Right forelimb (tissue), 1 donor: Measurements from ENCODE around the gene ZNF853.
"Not testable (repeated sequence)": the region's sequence is repeated elsewhere in the genome, so short reads cannot be mapped to it uniquely, and the experiment has no call there.

ENCODE experiments used
- DNase-seq: peaks from one replicate; pipeline ENCODE4 v3.0.0-alpha.2; 2018

Gene ZNF853

DNA sequence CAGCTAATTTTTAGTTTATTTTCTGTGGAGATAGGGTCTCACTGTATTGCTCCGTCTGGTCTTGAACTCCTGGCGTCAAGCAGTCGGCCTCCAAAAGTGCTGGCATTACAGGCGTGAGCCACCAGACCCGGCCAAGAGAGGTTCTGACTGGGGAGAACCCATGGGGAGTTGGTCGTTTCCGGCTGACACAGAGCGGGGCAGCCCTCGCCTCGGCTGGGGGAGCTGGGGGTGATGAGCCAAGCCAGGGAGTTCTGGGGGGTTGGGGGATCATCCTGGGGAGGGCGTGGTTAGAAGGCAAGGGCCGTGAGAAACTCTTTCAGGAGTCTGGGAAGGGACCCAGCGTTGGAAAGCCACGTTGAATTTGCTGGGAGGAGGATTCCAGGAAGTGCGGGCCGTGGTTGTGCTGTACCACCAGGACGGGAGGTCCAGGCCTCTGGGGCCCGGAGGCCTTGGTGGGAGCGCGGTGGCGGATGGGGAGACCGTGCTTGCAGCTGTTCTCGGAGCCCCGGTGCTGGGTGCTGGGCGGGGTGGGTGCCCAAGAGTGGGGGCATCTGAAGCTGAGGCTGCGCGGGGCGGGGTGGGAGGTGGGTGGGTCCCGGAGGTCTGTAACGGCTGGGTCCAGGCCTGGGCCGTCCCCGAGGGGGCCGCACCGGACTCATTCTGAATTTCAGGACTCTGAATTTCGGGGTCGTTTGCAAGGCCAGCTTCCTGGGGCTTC, 8.4 kb upstream of the ZNF853 start:
- DNase-seq = no peak

GRCh38 chr7:6607651-6608051, 7.8 kb upstream of the ZNF853 start:
- DNase-seq = no peak

- no peak for DNase-seq
Measured at GRCh38 chr7:6608081-6608480, 7.3 kb upstream of the ZNF853 start.

DNA sequence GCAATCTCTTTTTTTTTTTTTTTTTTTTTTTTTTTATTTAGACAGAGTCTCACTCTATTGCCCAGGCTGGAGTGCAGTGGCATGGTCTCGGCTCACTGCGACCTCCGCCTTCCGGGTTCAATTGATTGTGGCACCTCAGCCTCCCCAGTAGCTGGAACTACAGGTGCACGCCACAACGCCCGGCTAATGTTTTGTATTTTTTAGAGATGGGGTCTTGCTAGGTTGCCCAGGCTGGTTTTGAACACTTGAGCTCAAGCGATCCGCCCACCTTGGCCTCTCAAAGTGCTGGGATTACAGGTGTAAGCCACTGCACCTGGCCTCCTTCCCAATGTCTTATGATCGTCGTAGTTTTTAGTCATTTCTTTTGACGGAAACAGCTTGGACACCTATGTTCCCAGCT, 6.6 kb upstream of the ZNF853 start:
- no peak for DNase-seq

DNA sequence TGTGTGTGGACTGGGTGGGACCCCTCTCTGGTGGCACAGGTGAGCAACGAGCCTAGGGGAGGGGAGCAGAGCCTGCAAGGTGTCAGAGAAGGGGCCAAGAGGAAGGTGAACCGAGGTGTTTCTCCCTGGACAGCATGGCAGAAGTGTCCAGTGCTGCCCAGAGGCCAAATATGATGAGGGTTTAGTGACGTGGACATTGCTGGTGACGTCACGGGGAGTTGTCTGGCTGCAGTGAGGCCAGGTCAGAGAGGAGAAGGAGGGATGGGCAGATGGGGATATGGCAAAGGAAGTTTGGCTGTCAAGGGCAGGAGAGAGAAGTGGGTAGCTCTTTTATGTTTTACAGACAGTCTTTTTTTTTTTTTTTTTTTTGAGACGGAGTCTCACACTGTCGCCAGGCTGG, 2.6 kb upstream of the ZNF853 start:
- no peak for DNase-seq

- DNase-seq = no peak
Measured at GRCh38 chr7:6613706-6614105, 1.7 kb upstream of the ZNF853 start.

GRCh38 chr7:6615723-6616555, 529 bp downstream of the ZNF853 start:
- no peak for DNase-seq

GRCh38 chr7:6616854-6617643, 1.6 kb downstream of the ZNF853 start:
- DNase-seq = no peak

GRCh38 chr7:6618621-6619020, 3.2 kb downstream of the ZNF853 start:
- no peak for DNase-seq

DNA sequence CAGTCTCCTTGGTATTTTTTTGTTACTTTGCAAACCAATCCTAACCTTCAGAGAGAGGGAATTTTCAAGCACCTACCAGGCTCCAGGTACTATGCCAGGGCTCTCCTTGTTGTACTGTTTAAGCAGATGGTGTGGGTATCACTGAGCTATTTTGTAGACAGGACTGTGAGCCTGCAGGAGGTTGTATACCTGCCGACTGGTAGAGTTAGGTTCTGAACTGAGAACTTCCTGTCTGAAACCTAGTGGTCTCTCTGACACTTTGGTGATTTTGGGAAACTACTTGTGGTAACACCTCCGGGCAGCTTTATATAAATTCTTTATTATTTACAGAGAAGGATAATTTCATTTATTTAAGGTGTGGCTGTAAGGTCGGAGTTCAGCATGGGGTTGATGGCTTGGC, 4.6 kb downstream of the ZNF853 start:
- DNase-seq = no peak

DNA sequence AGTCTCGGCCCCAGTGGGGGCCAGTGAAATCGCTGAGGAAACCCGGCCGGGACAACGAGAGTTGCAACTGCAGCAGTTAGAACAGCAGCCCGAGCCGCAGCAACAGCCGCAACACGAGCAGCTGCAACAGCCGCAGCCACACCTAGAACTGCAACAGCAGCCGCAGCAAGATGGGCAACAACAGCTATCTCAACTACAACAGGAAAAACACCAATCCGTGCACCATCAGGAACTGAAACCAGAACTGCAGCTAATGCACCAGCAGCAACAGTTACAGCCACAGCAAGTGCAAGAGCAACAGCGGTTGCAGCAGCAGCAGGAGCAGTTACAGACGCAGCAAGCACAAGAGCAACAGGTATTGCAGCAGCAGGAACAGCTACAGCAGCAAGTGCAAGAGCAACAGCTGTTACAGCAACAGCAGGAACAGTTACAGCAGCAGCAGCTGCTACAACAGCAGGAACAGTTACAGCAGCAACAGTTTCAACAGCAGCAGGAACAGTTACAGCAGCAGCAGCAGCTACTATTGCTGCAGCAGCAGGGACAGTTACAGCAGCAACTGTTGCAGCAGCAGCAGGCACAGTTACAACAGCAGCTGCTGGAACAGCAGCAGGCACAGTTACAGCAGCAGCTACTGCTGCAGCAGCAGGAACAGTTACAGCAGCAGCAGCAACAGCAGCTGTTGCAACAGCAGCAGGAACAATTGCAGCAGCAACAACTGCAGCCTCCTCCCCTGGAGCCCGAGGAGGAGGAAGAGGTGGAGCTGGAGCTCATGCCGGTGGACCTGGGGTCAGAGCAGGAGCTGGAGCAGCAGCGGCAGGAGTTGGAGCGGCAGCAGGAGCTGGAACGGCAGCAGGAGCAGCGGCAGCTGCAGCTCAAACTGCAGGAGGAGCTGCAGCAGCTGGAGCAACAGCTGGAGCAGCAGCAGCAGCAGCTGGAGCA, 6.1 kb downstream of the ZNF853 start:
- no peak for DNase-seq

GRCh38 chr7:6622134-6622710, 6.8 kb downstream of the ZNF853 start:
- DNase-seq = no peak

- DNase-seq = no peak
Measured at GRCh38 chr7:6623589-6624245, 8.3 kb downstream of the ZNF853 start.

DNA sequence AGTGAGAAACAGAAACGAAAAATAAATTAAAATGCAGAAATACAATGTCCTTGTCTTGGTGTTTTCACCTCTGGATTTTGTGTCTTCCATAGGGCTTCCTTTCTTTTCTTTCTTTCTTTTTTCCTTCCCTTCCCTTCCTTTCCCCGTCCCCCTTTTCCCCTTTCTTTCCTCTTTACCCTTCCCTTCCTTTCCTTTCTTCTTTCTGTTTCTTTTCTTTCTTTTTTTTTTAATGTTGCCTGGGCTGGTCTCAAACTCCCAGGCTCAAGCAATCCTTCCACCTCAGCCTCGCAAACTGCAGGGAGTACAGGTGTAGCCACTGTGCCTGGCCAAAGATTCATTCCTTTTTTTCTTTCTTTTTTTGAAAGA, 8.8 kb downstream of the ZNF853 start:
- DNase-seq = no peak

DNA sequence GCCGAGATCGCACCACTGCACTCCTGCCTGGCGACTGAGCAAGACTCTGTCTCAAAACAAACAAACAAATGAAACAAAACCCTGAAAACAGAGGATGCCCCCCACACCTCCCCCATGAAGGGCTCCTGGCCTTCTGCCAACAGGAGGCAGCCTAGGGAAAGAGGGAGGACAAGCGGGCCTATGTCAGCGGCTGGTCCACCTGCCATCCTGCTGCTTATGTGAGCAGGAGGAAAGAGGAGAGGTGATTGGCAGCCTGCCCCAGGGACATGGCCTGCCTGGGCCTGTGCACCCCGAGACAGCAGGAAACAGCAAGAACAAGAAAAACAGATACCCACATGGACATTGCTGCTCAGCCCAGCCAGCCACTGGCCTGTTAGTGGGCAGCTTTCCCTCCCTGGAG, 12.6 kb downstream of the ZNF853 start:
- DNase-seq = no peak

- no peak for DNase-seq
Measured at GRCh38 chr7:6630007-6630849, 14.8 kb downstream of the ZNF853 start.

GRCh38 chr7:6631605-6632004, 16.2 kb downstream of the ZNF853 start:
- DNase-seq = no peak

GRCh38 chr7:6634021-6634420, 18.6 kb downstream of the ZNF853 start:
- no peak for DNase-seq

GRCh38 chr7:6634971-6635370, 19.6 kb downstream of the ZNF853 start:
- DNase-seq = not testable (repeated sequence)

- peak; percentile 72 for DNase-seq
Measured at GRCh38 chr7:6636741-6637543, 21.5 kb downstream of the ZNF853 start, which contains the start of gene ZNF316. ZNF316 (plus strand) TSS chr7:6637318; CDS start chr7:6642410, 5,092 bp downstream.
